GM12891 (cell line): Measurements from ENCODE around the gene SLC13A3.

ENCODE experiments used
- POLR2AphosphoS5 ChIP-seq: IDR thresholded peaks from 2 replicates; pipeline ENCODE4 v1.6.1; 2011; ENCODE audit warnings: low read depth, low read length, control low read depth
- SPI1 ChIP-seq: IDR thresholded peaks from 2 replicates; pipeline ENCODE4 v1.6.1; 2011; ENCODE audit warnings: low read depth, low read length, control low read depth

GRCh38 chr20:46672543-46673148 is 21.4 kb upstream of the SLC13A3 start:
- TF ChIP-seq SPI1 (no peak), POLR2AphosphoS5 (no peak)
